Parathyroid adenoma (tissue), 2 donors: ENCODE measurements around the gene LAIR1.
"Not testable (repeated sequence)": the region's sequence is repeated elsewhere in the genome, so short reads cannot be mapped to it uniquely, and the experiment has no call there.

ENCODE experiments used
- H2AFZ ChIP-seq: fragments of 300-600 bp; sonication (generic); one replicate; pipeline ENCODE4 v1.7.0; 2017; ENCODE audit warnings: antibody characterized with exemption, mild to moderate bottlenecking
- H3K27ac ChIP-seq: fragments of 300-600 bp; sonication (generic); one replicate; pipeline ENCODE4 v1.7.0; 2017
- H3K27me3 ChIP-seq: fragments of 300-600 bp; sonication (generic); one replicate; pipeline ENCODE4 v1.7.0; 2017; ENCODE audit warnings: low read length; ENCODE audit not compliant: control insufficient read depth, insufficient read depth
- H3K36me3 ChIP-seq: fragments of 300-600 bp; sonication (generic); one replicate; pipeline ENCODE4 v1.7.0; 2017; ENCODE audit warnings: low read length; ENCODE audit not compliant: control insufficient read depth, insufficient read depth
- H3K4me1 ChIP-seq: fragments of 300-600 bp; sonication (generic); one replicate; pipeline ENCODE4 v1.7.0; 2017; ENCODE audit warnings: control low read depth
- H3K4me2 ChIP-seq: fragments of 300-600 bp; sonication (generic); one replicate; pipeline ENCODE4 v1.7.0; 2017; ENCODE audit warnings: low read length
- H3K4me3 ChIP-seq: fragments of 300-600 bp; sonication (generic); one replicate; pipeline ENCODE4 v1.7.0; 2017; ENCODE audit warnings: low read depth, low read length
- H3K79me2 ChIP-seq: fragments of 300-600 bp; sonication (generic); one replicate; pipeline ENCODE4 v1.7.0; 2017; ENCODE audit warnings: control low read depth
- H3K9ac ChIP-seq: fragments of 300-600 bp; sonication (generic); one replicate; pipeline ENCODE4 v1.7.0; 2017; ENCODE audit warnings: mild to moderate bottlenecking
- H3K9me3 ChIP-seq: fragments of 300-600 bp; sonication (generic); one replicate; pipeline ENCODE4 v1.7.0; 2017; ENCODE audit warnings: low read length; ENCODE audit not compliant: control insufficient read depth
- TF ChIP-seq, protein P1 (sequence below): fragments of 300-600 bp; sonication (generic); IDR thresholded peaks from one replicate; pipeline ENCODE4 v1.7.0; 2017; ENCODE audit warnings: antibody characterized with exemption, mild to moderate bottlenecking
- donor health status: primary hyperparathyroidism.

The LAIR1 gene

GRCh38 chr19:54369688-54370433, 5.1 kb upstream of the LAIR1 start:
- not testable (repeated sequence) for H2AFZ ChIP-seq, H3K9ac ChIP-seq, H3K9me3 ChIP-seq, H3K4me2 ChIP-seq, H3K27me3 ChIP-seq, H3K4me3 ChIP-seq, H3K79me2 ChIP-seq, H3K4me1 ChIP-seq, H3K36me3 ChIP-seq, H3K27ac ChIP-seq

DNA sequence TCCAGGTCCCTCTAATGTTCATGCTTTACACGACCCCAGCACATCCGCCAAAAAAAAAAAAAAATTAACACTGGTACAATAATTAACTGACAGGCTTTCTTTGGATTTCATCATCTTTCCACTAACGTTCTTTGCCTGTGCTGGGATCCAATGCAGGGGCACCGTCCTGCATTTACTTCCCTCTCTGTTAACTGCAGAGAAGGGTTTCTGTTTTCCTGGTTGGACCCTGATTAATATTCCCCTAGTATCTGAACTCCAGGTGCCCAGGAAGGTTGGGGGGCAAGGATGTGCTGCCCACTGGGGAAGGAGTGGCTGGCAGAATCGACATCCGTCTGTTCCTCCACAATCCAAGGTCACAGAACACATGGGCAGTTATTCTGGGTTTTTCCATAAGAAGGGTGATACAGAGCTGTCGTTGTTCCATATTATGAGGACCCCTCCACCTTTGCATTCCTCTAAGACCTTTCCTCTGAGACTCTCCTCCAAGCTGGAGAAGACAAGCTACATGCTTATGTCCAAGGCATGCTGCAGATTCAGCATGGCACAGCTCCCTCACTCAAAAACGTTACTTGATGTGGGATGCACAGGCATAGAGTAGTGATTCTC, 4.5 kb upstream of the LAIR1 start:
- Histone ChIP-seq H3K79me2 (no peaks in the 10 kb centered on the region), H3K27me3 (no peaks in the 10 kb centered on the region), H3K36me3 (no peaks in the 10 kb centered on the region), H3K9me3 (no peaks in the 10 kb centered on the region), H3K27ac (no peak overlapping the region), H3K4me1 (no peaks in the 10 kb centered on the region), H3K4me3 (no peak overlapping the region), H2AFZ (no peak overlapping the region), H3K9ac (no peak overlapping the region), H3K4me2 (no peak overlapping the region)
- TF ChIP-seq, protein P1, sequence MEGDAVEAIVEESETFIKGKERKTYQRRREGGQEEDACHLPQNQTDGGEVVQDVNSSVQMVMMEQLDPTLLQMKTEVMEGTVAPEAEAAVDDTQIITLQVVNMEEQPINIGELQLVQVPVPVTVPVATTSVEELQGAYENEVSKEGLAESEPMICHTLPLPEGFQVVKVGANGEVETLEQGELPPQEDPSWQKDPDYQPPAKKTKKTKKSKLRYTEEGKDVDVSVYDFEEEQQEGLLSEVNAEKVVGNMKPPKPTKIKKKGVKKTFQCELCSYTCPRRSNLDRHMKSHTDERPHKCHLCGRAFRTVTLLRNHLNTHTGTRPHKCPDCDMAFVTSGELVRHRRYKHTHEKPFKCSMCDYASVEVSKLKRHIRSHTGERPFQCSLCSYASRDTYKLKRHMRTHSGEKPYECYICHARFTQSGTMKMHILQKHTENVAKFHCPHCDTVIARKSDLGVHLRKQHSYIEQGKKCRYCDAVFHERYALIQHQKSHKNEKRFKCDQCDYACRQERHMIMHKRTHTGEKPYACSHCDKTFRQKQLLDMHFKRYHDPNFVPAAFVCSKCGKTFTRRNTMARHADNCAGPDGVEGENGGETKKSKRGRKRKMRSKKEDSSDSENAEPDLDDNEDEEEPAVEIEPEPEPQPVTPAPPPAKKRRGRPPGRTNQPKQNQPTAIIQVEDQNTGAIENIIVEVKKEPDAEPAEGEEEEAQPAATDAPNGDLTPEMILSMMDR, result no peak

DNA sequence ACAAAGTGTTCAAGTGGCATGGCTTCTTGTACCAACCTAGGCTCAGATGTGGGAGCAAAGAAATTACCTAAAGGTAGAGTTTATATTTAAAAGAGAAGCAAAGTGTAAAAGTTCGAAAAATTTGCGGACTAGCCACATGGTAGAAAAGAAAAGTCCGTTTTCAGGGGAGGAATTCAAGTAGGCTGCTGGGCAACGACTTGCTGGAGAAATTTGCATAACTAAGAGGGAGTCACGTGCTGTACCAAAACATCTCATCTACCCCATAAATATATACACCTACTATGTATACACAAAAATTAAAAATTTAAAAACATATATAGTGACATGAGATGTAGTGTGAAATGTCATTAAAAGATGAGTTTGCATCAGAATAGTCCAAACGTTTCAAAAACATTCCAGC, 2.1 kb upstream of the LAIR1 start:
- H3K27ac ChIP-seq, result no peak overlapping the region
- H3K9ac ChIP-seq, result no peak overlapping the region
- no peak overlapping the region for H3K4me3 ChIP-seq
- no peaks in the 10 kb centered on the region for H3K27me3 ChIP-seq
- no peaks in the 10 kb centered on the region for H3K36me3 ChIP-seq
- H3K79me2 ChIP-seq, result no peaks in the 10 kb centered on the region
- TF ChIP-seq, protein P1, result no peak
- no peaks in the 10 kb centered on the region for H3K9me3 ChIP-seq
- no peak overlapping the region for H3K4me2 ChIP-seq
- no peak overlapping the region for H2AFZ ChIP-seq
- no peaks in the 10 kb centered on the region for H3K4me1 ChIP-seq

- H3K4me1 ChIP-seq, H3K27ac ChIP-seq, H3K27me3 ChIP-seq, H3K9ac ChIP-seq, H3K4me3 ChIP-seq, H3K36me3 ChIP-seq, H3K9me3 ChIP-seq, H3K4me2 ChIP-seq, H3K79me2 ChIP-seq, H2AFZ ChIP-seq: not testable (repeated sequence)
Measured at GRCh38 chr19:54365798-54366197, 1.1 kb upstream of the LAIR1 start.

DNA sequence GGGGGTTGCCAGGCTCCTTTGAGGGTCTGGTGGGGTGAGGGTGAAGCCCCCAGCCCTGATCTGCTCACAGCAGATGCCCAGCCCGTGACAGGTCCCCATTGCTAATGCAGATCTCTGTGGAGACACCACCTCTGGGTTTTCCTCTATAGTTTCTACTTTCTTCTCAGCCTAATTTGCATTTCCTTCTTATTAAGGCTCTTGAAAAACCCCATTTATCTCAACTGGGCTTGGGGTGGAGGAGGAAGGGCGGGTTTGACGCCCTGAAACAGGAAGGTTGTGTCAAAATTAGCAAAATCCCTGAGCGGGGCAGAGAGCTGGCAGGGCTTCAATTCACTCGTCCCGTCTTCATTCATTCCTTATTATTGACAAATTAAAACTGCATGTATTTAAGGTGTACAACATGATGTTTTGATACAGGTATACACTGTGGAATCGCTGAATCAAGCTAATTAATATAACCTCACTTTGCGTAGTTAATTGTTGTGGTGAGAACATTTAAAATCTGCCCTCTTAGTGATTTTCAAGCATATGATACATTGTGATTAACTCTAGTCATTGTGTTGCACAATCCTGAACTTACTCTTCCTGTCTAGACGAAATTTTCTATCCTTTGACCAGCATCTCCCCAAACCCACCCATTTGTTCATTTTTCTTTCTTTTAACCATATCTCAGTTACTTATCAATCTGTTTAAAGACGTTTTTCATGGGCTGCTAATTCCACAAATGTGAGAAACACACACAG, 2.9 kb downstream of the LAIR1 start:
- not testable (repeated sequence) for H3K4me1 ChIP-seq, H3K4me2 ChIP-seq, H3K4me3 ChIP-seq, H3K9me3 ChIP-seq, H2AFZ ChIP-seq, H3K27ac ChIP-seq, H3K9ac ChIP-seq, H3K27me3 ChIP-seq, H3K79me2 ChIP-seq, H3K36me3 ChIP-seq

GRCh38 chr19:54359149-54359820, 5.4 kb downstream of the LAIR1 start:
- H3K4me2 ChIP-seq, H3K36me3 ChIP-seq, H2AFZ ChIP-seq, H3K79me2 ChIP-seq, H3K27me3 ChIP-seq, H3K27ac ChIP-seq, H3K9ac ChIP-seq, H3K9me3 ChIP-seq, H3K4me1 ChIP-seq, H3K4me3 ChIP-seq: not testable (repeated sequence)
